B cell (primary cell): ENCODE measurements around the gene CDH19. TPM values are rescaled to one million over a fixed set of nuclear protein-coding genes. Genes with fewer than 3 reads are reported as not detected.

ENCODE experiments used
- ATAC-seq: fragments of 200-7000 bp; cut with Tn5 transposase; one replicate; pipeline ENCODE4 v1.10.0; 2021; ENCODE audit warnings: low read depth, mild to moderate bottlenecking, moderate number of reproducible peaks, moderate library complexity
- CTCF ChIA-PET: fragments of 350-600 bp; sonication (Branson Sonifier 250); formaldehyde crosslinking; loops from one replicate; lab custom pipeline; 2021; ENCODE audit warnings: antibody characterized with exemption, inconsistent platforms; lab: Charles Lee
- POLR2A ChIA-PET: fragments of 350-600 bp; sonication (Branson Sonifier 250); formaldehyde crosslinking; loops from one replicate; lab custom pipeline; 2021; ENCODE audit warnings: antibody characterized with exemption; lab: Charles Lee
- DNase-seq: peaks from one replicate; pipeline ENCODE4 v3.0.0; 2013
- H2AFZ ChIP-seq: 2 replicates; pipeline ENCODE4 v1.6.1; 2012; ENCODE audit warnings: mild to moderate bottlenecking, low read depth, low read length; ENCODE audit not compliant: insufficient read depth, poor library complexity, severe bottlenecking
- H3K27ac ChIP-seq, 2 donors: 1 replicate in 1 of 2; 2 replicates in 1 of 2; pipeline ENCODE4 v1.5.1; 2012 to 2013; ENCODE audit warnings: low read length in 2 of 2, mild to moderate bottlenecking in 2 of 2, moderate library complexity in 1 of 2
- H3K27me3 ChIP-seq, 4 experiments: fragments of 200-600 bp in 1 of 4; sonication (generic) in 1 of 4; replicated peaks in 1 of 4; 1 replicate in 2 of 4; 2 replicates in 2 of 4; pipeline versions ENCODE4 v1.6.1 to v1.7.0; 2013 to 2016; ENCODE audit warnings: low read length in 3 of 4, mild to moderate bottlenecking in 2 of 4, mixed read lengths in 1 of 4, moderate library complexity in 1 of 4; ENCODE audit not compliant: insufficient read depth in 4 of 4, control insufficient read depth in 3 of 4; ENCODE audit errors: control extremely low read depth in 1 of 4
- H3K36me3 ChIP-seq, 2 experiments: replicated peaks in 1 of 2; 1 replicate in 1 of 2; 2 replicates in 1 of 2; pipeline versions ENCODE4 v1.6.1 to v1.7.1; 2013; ENCODE audit warnings: low read length in 1 of 2; ENCODE audit not compliant: insufficient read depth in 2 of 2, control insufficient read depth in 1 of 2; ENCODE audit errors: control extremely low read depth in 1 of 2, extremely low read depth in 1 of 2
- H3K4me1 ChIP-seq, 2 donors: fragments of 200-600 bp in 1 of 2; sonication (generic) in 1 of 2; 1 replicate in 1 of 2; 2 replicates in 1 of 2; pipeline versions ENCODE4 v1.5.1 to v1.6.1; 2013 to 2017; ENCODE audit warnings: low read length in 2 of 2; ENCODE audit not compliant: control insufficient read depth in 2 of 2, insufficient read depth in 2 of 2
- H3K4me2 ChIP-seq: replicated peaks from 2 replicates; pipeline ENCODE3; 2012; ENCODE audit warnings: mild to moderate bottlenecking, low read depth, low read length; ENCODE audit not compliant: poor library complexity, severe bottlenecking
- H3K4me3 ChIP-seq, 5 experiments: fragments of 200-600 bp in 1 of 5; sonication (generic) in 1 of 5; 1 replicate in 3 of 5; 2 replicates in 2 of 5; pipeline versions ENCODE4 v1.5.1 to v1.7.0; 2011 to 2016; ENCODE audit warnings: low read length in 4 of 5, mild to moderate bottlenecking in 4 of 5, low read depth in 2 of 5, control low read depth in 1 of 5, moderate library complexity in 1 of 5; ENCODE audit not compliant: insufficient read depth in 1 of 5; ENCODE audit errors: control extremely low read depth in 1 of 5, extremely low read depth in 1 of 5
- H3K79me2 ChIP-seq: fragments of 200-600 bp; sonication (generic); one replicate; pipeline ENCODE4 v1.6.0; 2016; ENCODE audit warnings: low read length; ENCODE audit not compliant: control insufficient read depth, insufficient read depth
- H3K9ac ChIP-seq: fragments of 200-600 bp; sonication (generic); 2 replicates; pipeline ENCODE4 v1.6.1; 2017; ENCODE audit warnings: mild to moderate bottlenecking, low read length, moderate library complexity
- H3K9me3 ChIP-seq, 3 donors: one replicate each; pipeline versions ENCODE4 v1.6.1 to v1.7.1; 2013; ENCODE audit warnings: low read length in 2 of 3; ENCODE audit not compliant: control insufficient read depth in 2 of 3, insufficient read depth in 1 of 3; ENCODE audit errors: control extremely low read depth in 1 of 3
- H4K20me1 ChIP-seq: 2 replicates; pipeline ENCODE4 v1.6.0; 2012; ENCODE audit warnings: mild to moderate bottlenecking, low read length; ENCODE audit not compliant: insufficient read depth, control insufficient read depth, poor library complexity, severe bottlenecking
- H3K27ac Mint-ChIP-seq: one replicate; pipeline ENCODE4 v1.8.0; 2021; ENCODE audit warnings: mixed read lengths
- H3K27me3 Mint-ChIP-seq: one replicate; pipeline ENCODE4 v1.8.0; 2021; ENCODE audit warnings: mixed read lengths
- H3K4me1 Mint-ChIP-seq: one replicate; pipeline ENCODE4 v1.8.0; 2021; ENCODE audit warnings: mixed read lengths
- H3K4me3 Mint-ChIP-seq: one replicate; pipeline ENCODE4 v1.8.0; 2021; ENCODE audit warnings: mixed read lengths
- H3K9me3 Mint-ChIP-seq: one replicate; pipeline ENCODE4 v1.8.0; 2022; ENCODE audit warnings: mixed read lengths; ENCODE audit not compliant: insufficient read depth
- EZH2 ChIP-seq: IDR thresholded peaks from 2 replicates; pipeline ENCODE4 v1.6.1; 2012; ENCODE audit warnings: borderline replicate concordance, low read depth, mild to moderate bottlenecking, moderate library complexity, low read length; ENCODE audit not compliant: insufficient read depth, poor library complexity, severe bottlenecking
- WGBS: methylation state at CpG from one replicate; pipeline ENCODE4 v1.1.5; 2013; ENCODE audit warnings: missing lambda C conversion rate; ENCODE audit not compliant: insufficient coverage; 5-methylcytosine and 5-hydroxymethylcytosine counted together
- intact Hi-C: fragments of 100-400 bp; cut with micrococcal nuclease; formaldehyde crosslinking; loops from one replicate; pipeline ENCODE4 v1.10.0; 2022
- polyA plus RNA-seq: library from polyadenylated mRNA; depleted of rRNA; stranded (reverse); fragments of >200 nt; gene quantifications from 2 replicates; pipeline ENCODE4 v1.2.3, GENCODE V29; 2012
- total RNA-seq, 2 donors: library from RNA; stranded (reverse); fragments of 120-200 nt in 1 of 2; gene quantifications; 1 replicate in 1 of 2; 2 replicates in 1 of 2; pipeline versions ENCODE4 v1.2.3 to v1.2.4, GENCODE V29; 2013 to 2022
- TF ChIP-seq, protein P1 (sequence below): fragments of 200-600 bp; IDR thresholded peaks from one replicate; pipeline ENCODE4 v1.8.0; 2022; ENCODE audit warnings: antibody characterized with exemption, mild to moderate bottlenecking

Gene CDH19
- total and polyA plus RNA-seq, 2 donors (not counting 1 experiment from before 2014, with no cell fraction given), result not detected

DNA sequence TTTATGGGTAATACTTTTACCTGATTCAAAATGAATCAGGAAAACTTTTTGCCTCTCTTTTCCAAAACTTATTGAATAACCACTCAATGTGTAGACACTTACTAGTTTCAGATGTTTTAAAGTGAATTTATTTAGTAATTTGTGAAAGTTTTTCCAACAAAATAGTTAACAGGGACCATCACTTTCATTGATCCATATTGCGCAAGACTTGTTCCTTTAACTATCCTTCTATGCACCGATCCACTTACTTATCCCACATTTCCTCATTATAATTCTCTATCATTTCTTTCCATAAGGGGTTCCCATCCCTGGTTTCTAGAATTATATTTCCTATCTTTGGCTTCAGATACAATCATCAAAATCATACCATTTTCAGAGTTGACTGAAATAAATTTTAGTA is 48.3 kb downstream of the CDH19 start:
- H3K27me3 ChIP-seq, result no peaks in the 10 kb centered on the region
- ChIA-PET CTCF (no interaction called here), POLR2A (no interaction called here)
- no peaks in the 10 kb centered on the region for H3K79me2 ChIP-seq
- no peak overlapping the region for H3K9ac ChIP-seq
- ATAC-seq (no peak), DNase-seq (no peak)
- no peaks in the 10 kb centered on the region for H3K36me3 ChIP-seq
- Mint-ChIP-seq H3K9me3 (no peaks in the 10 kb centered on the region), H3K27me3 (no peaks in the 10 kb centered on the region), H3K27ac (no peak overlapping the region), H3K4me1 (no peaks in the 10 kb centered on the region), H3K4me3 (no peak overlapping the region)
- H3K4me1 ChIP-seq, result no peaks in the 10 kb centered on the region
- no peak overlapping the region for H3K4me2 ChIP-seq
- no peak overlapping the region for H3K27ac ChIP-seq
- H2AFZ ChIP-seq, result no peak overlapping the region
- WGBS, result 96% methylated on average over 2 of the region's 2 CpGs
- H3K4me3 ChIP-seq, result no peak overlapping the region
- no peaks in the 10 kb centered on the region for H4K20me1 ChIP-seq
- intact Hi-C loops, result no loop called here
- H3K9me3 ChIP-seq, result no peaks in the 10 kb centered on the region
- TF ChIP-seq EZH2, result no peak
- TF ChIP-seq, protein P1, sequence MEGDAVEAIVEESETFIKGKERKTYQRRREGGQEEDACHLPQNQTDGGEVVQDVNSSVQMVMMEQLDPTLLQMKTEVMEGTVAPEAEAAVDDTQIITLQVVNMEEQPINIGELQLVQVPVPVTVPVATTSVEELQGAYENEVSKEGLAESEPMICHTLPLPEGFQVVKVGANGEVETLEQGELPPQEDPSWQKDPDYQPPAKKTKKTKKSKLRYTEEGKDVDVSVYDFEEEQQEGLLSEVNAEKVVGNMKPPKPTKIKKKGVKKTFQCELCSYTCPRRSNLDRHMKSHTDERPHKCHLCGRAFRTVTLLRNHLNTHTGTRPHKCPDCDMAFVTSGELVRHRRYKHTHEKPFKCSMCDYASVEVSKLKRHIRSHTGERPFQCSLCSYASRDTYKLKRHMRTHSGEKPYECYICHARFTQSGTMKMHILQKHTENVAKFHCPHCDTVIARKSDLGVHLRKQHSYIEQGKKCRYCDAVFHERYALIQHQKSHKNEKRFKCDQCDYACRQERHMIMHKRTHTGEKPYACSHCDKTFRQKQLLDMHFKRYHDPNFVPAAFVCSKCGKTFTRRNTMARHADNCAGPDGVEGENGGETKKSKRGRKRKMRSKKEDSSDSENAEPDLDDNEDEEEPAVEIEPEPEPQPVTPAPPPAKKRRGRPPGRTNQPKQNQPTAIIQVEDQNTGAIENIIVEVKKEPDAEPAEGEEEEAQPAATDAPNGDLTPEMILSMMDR, result no peak

DNA sequence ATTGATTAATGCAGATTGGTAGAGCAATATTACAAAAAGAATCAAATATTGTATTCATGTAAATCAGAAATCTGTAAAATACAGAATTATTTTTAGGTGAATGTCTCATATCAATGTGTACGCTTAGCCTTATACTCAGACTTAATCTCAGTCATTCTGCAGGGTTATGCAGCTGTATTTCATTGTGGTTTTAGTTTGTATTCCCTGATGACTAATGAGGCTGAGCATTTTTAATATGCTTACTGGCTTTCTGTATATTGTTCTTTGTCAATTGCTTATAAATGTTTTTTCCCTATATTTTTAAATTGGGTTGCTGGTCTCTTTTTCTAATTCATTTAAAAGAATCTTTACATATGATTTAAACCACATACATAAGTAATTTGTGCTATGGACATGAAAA is 50.1 kb downstream of the CDH19 start:
- H3K4me1 Mint-ChIP-seq, result no peaks in the 10 kb centered on the region
- H3K4me1 ChIP-seq, result no peaks in the 10 kb centered on the region
- TF ChIP-seq EZH2, result no peak
- TF ChIP-seq, protein P1, result no peak
- H3K27ac ChIP-seq, result no peak overlapping the region
- H3K9me3 ChIP-seq, result no peaks in the 10 kb centered on the region
- no peak overlapping the region for H2AFZ ChIP-seq
- intact Hi-C loops, result no loop called here
- H3K27me3 ChIP-seq, result no peaks in the 10 kb centered on the region
- no peaks in the 10 kb centered on the region for H3K27me3 Mint-ChIP-seq
- no peaks in the 10 kb centered on the region for H3K79me2 ChIP-seq
- H4K20me1 ChIP-seq, result no peaks in the 10 kb centered on the region
- H3K9me3 Mint-ChIP-seq, result no peaks in the 10 kb centered on the region
- ATAC-seq (no peak), DNase-seq (no peak)
- ChIA-PET POLR2A (no interaction called here), CTCF (no interaction called here)
- H3K27ac Mint-ChIP-seq, result no peak overlapping the region
- no peak overlapping the region for H3K4me2 ChIP-seq
- no peak overlapping the region for H3K9ac ChIP-seq
- no peaks in the 10 kb centered on the region for H3K36me3 ChIP-seq
- no peak overlapping the region for H3K4me3 Mint-ChIP-seq
- no peak overlapping the region for H3K4me3 ChIP-seq
- no CpG with 5 or more reads among the region's 1 CpG for WGBS
